Tibial artery (tissue), 4 donors: ENCODE data around the gene SLC24A4.
"Not testable (repeated sequence)": the region's sequence is repeated elsewhere in the genome, so short reads cannot be mapped to it uniquely, and the experiment has no call there.

Experiments
- DNase-seq, 2 donors: peaks; one replicate each; pipeline ENCODE4 v3.0.0-alpha.2; 2019
- H3K27ac ChIP-seq, 2 donors: fragments of 200-600 bp; sonication (generic) in 1 of 2; 1 replicate in 1 of 2; 2 replicates in 1 of 2; pipeline ENCODE4 v1.5.1; 2018 to 2019; ENCODE audit warnings: mild to moderate bottlenecking in 1 of 2
- H3K27me3 ChIP-seq, 2 donors: fragments of 200-600 bp; sonication (generic) in 1 of 2; one replicate each; pipeline versions ENCODE4 v1.5.1 to v1.6.0; 2016 to 2019
- H3K36me3 ChIP-seq, 3 donors: fragments of 200-600 bp; sonication (generic) in 2 of 3; one replicate each; pipeline ENCODE4 v1.5.1; 2016 to 2019; ENCODE audit warnings: mild to moderate bottlenecking in 2 of 3
- H3K4me1 ChIP-seq, 4 donors: fragments of 200-600 bp; sonication (generic) in 2 of 4; 1 replicate in 3 of 4; 2 replicates in 1 of 4; pipeline ENCODE4 v1.5.1; 2016 to 2019
- H3K4me3 ChIP-seq, 2 donors: fragments of 200-600 bp; sonication (generic) in 1 of 2; 1 replicate in 1 of 2; 2 replicates in 1 of 2; pipeline ENCODE4 v1.5.1; 2018 to 2019; ENCODE audit warnings: mild to moderate bottlenecking in 2 of 2
- H3K9me3 ChIP-seq, 3 donors: fragments of 200-600 bp; sonication (generic) in 1 of 3; one replicate each; pipeline ENCODE4 v1.5.1; 2016 to 2019
- intact Hi-C: fragments of 100-400 bp; cut with DNase I; formaldehyde crosslinking; loops from one replicate; pipeline ENCODE4 v1.15.0; 2023; ENCODE audit warnings: low total_unique reads
- TF ChIP-seq, protein P1 (sequence below), 2 experiments: fragments of 200-600 bp in 1 of 2; fragments of 450-650 bp in 1 of 2; IDR thresholded peaks; one replicate each; pipeline ENCODE4 v1.5.1; 2017 to 2019; ENCODE audit warnings: antibody characterized with exemption in 2 of 2, mild to moderate bottlenecking in 1 of 2, moderate library complexity in 1 of 2

The SLC24A4 gene

DNA sequence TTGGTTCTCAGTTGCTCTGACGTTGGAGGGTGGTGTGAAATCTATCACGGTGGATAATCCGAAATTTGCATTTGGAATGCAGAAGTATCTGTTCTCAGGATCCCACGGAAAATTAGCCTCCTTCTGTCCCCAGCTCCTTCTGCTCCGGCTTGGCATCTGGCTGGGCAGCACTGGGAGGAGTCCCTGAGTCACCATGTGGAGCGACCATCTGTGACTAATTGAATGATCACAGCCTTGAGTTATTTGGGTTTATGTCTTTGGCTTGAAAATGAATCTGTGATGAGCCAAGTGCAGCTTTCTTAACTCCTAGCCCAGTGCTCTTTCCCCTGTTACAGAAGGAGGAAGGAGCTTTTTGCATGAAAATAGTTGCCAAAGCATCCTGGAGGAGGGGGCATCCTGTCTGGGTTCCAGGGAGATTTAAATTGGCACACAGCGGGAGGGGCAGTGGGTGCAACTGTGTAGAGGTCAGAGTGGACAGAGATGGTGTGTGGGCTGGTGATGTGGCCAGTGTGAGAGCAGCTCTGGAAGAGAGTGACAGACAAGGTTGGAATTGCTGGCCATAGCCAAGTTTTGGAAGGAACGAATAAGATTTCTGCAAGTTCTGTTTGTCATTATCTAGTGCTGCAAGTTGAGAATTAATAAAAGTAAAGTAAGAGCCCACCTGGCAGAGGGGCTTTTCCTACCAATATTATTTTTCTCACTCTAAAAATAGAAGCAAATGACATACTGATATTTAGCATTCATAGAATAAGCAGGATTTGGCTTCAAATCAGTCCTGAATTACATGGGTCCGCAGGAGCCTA, 74.4 kb downstream of the SLC24A4 start:
- Histone ChIP-seq H3K4me3 (no peak overlapping the region), H3K27me3 (no peaks in the 10 kb centered on the region), H3K4me1 (peaks cover 0 to 20% (median 0%) of the 10 kb centered on the region in 4 donors), H3K9me3 (no peaks in the 10 kb centered on the region), H3K36me3 (no peaks in the 10 kb centered on the region), H3K27ac (no peak overlapping the region)
- intact Hi-C loops: no loop called here
- TF ChIP-seq, protein P1, sequence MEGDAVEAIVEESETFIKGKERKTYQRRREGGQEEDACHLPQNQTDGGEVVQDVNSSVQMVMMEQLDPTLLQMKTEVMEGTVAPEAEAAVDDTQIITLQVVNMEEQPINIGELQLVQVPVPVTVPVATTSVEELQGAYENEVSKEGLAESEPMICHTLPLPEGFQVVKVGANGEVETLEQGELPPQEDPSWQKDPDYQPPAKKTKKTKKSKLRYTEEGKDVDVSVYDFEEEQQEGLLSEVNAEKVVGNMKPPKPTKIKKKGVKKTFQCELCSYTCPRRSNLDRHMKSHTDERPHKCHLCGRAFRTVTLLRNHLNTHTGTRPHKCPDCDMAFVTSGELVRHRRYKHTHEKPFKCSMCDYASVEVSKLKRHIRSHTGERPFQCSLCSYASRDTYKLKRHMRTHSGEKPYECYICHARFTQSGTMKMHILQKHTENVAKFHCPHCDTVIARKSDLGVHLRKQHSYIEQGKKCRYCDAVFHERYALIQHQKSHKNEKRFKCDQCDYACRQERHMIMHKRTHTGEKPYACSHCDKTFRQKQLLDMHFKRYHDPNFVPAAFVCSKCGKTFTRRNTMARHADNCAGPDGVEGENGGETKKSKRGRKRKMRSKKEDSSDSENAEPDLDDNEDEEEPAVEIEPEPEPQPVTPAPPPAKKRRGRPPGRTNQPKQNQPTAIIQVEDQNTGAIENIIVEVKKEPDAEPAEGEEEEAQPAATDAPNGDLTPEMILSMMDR (IDR thresholded peaks at IDR 0.05): no peak
- no peak for DNase-seq

DNA sequence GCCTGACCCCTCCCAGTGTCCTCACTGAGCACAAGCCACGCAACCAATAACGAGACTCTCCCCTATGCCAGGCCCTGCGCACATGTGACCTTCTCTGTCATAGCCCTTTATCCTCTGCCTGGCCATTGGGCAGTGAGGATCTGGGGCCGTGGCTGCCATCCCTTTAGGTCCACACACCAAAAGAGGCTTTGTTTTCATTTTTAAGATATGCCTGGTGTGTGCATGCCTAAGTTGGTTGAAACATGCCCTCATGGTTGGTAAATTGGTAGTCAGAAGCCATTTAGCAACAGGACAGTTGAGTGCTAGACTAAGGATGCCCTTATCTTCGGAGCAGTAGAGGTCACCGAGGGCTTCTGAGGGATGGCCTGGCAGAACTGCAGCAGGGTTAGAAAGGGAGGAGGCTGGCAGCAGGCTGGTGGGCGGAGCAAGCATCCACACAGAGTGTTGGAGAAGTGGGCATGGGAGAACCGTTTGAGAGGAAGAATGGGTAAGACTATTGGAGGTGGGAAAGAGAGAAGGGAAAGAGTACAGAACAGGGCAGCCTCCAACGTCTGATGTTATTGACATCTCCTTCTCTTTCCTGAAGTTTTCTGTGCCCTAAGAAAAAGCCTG, 75.1 kb downstream of the SLC24A4 start:
- Histone ChIP-seq H3K27ac (no peak overlapping the region), H3K4me1 (peaks cover 0 to 20% (median 0%) of the 10 kb centered on the region in 4 donors), H3K36me3 (no peaks in the 10 kb centered on the region), H3K4me3 (no peak overlapping the region), H3K9me3 (no peaks in the 10 kb centered on the region), H3K27me3 (no peaks in the 10 kb centered on the region)
- intact Hi-C loops: no loop called here
- DNase-seq: no peak
- TF ChIP-seq, protein P1 (IDR thresholded peaks at IDR 0.05): no peak

DNA sequence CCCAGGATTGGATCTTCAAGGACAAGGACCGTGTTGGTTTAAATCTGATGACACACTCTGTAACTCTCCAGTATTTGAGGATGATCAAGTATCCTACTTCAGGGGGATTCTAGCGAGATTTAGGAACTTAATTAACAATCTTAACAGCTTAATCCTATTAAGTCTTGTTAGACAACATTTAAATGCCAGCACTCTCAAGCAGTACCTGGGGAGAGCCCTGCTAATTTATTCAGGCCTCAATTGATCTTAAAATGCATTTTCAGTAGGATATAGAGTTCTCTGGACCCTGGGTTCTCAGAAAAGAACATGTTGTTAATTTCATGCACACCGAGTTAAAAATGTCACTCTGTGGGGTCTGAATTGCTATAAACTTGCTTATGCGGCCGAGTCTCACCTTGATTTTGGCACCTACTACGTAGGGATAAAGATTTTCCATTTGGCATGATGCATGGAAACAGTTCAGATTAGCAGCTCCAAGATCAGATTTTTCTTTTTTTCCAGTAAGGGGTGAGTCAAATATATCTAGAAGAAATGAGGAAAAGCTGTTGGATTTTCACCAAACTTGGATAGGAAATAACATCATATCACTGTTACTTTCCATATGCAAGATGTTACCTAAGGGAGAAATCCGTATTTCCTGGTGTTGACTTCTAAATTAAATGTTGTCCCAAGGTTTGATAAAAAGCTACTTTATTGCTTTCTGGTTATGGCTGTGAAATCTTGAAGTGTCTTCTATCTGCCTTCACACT, 76.1 kb downstream of the SLC24A4 start:
- intact Hi-C loops: no loop called here
- Histone ChIP-seq H3K4me1 (peaks cover 0 to 20% (median 0%) of the 10 kb centered on the region in 4 donors), H3K9me3 (no peaks in the 10 kb centered on the region), H3K36me3 (no peaks in the 10 kb centered on the region), H3K27me3 (no peaks in the 10 kb centered on the region), H3K4me3 (no peak overlapping the region), H3K27ac (no peak overlapping the region)
- no peak for DNase-seq
- TF ChIP-seq, protein P1 (IDR thresholded peaks at IDR 0.05): no peak

DNA sequence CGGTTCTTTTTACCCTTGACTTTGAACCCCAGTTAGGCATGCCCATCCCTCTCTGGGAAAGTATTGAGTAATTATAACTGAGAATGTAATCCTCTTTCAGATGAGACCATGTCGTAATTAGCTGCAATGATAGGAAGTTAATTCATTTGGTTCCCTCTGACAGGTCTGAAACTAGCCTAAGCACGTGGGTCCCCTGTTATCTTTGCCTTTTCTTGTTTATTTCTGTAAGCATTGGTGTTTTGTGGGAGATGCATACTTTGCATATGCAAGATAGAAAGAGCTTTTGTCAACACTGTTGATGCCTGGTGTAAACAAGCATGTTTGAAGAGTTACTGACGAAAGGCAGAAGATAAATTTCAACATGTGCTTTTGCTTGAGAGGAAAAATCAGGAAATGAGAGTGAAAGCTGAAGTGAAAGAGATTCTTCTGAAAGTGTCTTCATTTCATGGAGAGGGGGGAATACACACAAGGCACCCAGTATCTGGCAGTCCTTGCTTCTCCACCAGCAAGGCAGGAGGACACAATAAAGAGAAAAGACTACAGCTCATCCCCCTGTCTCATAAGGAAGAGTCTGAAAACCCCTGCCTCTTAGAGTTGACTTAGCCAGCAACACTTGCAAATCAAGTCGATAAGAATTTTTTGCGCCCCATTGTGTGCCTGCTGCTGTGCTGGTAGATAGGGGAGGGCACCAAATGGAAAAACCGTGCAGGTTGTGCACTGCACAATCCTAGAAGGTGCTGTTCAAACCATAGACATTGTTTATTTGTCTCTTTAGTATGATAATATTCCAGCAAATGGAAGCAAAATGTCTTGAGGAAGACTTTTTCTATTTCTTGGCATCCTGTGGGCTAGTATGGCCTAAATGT, 77.8 kb downstream of the SLC24A4 start:
- H3K27ac ChIP-seq: no peak overlapping the region
- TF ChIP-seq, protein P1 (IDR thresholded peaks at IDR 0.05): no peak
- DNase-seq: no peak

DNA sequence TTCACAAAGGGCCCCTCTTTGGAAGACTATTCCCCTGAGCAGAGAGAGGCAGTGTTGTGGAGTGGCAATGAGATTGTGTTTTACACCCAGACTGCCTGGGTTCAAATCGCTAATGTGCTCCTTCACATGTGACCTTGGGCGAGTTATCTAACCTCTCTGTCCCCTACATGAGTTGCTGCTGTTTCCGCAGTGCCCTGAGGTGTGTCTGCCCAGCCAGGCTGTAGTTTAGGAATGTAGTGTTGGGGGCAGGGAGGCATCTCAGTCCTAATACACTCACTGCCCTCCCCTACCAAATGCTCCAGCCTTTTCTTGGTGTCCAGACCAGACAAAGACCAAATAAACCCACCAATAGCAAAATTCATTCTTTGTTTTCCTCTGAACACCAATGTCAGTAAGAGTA, 78.6 kb downstream of the SLC24A4 start:
- Histone ChIP-seq H3K9me3 (peaks cover 0 to 5% (median 0%) of the 10 kb centered on the region in 3 donors), H3K36me3 (no peaks in the 10 kb centered on the region), H3K27ac (no peak overlapping the region), H3K4me1 (peaks cover 0 to 20% (median 0%) of the 10 kb centered on the region in 4 donors), H3K27me3 (no peaks in the 10 kb centered on the region), H3K4me3 (no peak overlapping the region)
- intact Hi-C loops: no loop called here
- no peak for DNase-seq
- TF ChIP-seq, protein P1 (IDR thresholded peaks at IDR 0.05): no peak

More for the DNA sequence above, 77.8 kb downstream of the SLC24A4 start:
- H3K4me3 ChIP-seq: no peak overlapping the region
- no peaks in the 10 kb centered on the region for H3K36me3 ChIP-seq
- no peaks in the 10 kb centered on the region for H3K27me3 ChIP-seq
- intact Hi-C loops: no loop called here
- peaks cover 0 to 20% (median 0%) of the 10 kb centered on the region in 4 donors for H3K4me1 ChIP-seq
- no peaks in the 10 kb centered on the region for H3K9me3 ChIP-seq

DNA sequence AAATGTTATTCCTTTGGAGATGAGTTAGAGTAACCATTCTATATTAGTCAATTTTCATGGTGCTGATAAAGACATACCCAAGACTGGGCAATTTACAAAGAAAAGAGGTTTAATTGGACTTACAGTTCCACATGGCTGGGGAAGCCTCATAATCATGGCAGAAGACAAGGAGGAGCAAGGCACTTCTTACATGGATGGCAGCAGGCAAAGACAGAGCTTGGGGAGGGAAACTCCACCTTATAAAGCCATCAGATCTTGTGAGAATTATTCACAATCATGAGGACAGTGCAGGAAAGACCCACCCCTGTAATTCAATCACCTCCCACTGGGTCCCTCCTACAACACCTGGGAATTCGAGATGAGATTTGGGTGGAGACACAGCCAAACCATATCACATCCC, 79.5 kb downstream of the SLC24A4 start:
- intact Hi-C loops, H3K4me3 ChIP-seq, H3K36me3 ChIP-seq, H3K9me3 ChIP-seq, H3K27me3 ChIP-seq, H3K27ac ChIP-seq, DNase-seq: not testable (repeated sequence)
- peaks cover 0 to 16% (median 0%) of the 10 kb centered on the region in 4 donors for H3K4me1 ChIP-seq
